HG02852 (cell line): Measurements from ENCODE around the gene FAF1.
A peak's percentile ranks its signal among the peaks of the same experiment; 100 is the strongest.

ENCODE experiments used
- ATAC-seq: cut with Tn5 transposase; IDR thresholded peaks from one replicate; pipeline ENCODE4 v1.9.1; 2021; ENCODE audit warnings: mild to moderate bottlenecking, moderate library complexity; ENCODE audit not compliant: unreplicated experiment

Gene FAF1

DNA sequence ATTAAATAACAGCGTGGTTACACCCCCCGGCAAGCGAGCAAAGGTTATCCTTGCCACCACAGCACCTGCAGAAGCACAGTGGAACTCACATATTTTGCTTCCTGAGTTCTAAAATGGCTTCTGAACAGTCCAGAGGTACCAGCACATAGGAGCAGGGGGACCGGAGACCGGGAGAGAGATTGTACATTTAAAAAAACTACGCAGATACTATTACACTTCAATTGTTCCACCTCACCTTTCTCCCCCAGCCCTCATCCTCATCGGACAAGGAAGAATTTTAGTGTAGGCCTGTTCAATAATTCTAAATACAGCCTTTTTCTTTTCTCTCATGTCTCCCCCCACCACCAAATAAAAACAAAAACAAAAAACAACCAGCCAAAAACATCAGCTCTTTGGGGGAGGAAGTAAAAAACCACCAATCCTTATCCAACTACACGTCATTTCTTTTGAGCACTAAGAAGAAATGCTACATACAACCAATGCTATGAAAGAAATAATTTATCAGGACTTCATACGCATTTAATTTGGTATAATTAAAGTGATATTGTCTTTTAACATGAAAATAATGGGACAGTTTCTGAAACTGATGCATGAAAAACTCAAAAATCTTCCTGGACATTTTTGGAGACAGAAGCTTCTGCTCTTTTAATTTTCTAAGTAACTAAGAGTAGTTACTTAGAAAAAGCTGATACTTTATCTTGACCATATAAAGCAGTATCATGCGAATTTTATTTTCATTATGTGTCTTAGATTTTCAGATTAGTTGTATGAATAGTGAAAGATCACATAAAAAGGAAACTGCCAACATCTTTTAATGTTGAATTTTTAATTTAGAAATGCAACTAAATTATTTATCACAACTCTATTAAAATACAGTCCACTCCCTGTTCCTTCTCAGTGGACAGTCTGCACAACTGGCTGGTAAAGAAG is 19.1 kb upstream of the FAF1 start:
- no peak for ATAC-seq

DNA sequence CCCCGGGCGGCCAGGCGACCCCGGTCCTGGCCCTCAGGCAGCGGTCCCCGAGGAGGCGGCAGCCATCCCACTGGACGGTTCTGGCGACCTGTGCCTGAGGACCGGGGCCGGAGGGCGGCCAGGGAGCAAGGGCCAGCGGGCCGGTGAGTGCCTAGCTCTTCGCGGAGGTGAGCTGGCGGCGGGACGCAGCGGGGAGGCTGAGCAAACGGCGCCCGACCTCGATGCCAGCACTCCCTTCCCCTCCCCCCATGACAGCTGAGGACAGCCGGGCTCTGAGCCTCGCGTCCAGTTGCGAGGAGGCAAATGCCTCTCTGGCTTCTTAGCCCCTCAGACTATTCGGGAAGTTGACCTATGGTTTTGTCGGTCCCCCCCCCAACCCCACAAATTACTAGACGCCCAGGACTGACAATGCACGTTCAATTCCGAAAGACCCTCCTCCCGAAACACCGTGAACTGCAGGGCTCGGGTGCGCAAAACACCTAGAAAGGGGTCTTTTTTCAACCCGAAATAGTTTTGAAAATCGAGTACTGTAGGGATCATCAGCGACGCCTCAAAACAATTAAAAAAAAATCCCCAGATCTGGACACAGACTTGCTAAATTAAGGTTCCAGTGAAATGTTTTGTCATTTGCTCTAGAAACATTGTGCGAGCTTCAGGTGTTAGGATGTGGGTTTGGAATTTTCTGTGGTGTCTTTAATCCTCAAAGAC is 18.2 kb upstream of the FAF1 start:
- ATAC-seq: peak; percentile 43

DNA sequence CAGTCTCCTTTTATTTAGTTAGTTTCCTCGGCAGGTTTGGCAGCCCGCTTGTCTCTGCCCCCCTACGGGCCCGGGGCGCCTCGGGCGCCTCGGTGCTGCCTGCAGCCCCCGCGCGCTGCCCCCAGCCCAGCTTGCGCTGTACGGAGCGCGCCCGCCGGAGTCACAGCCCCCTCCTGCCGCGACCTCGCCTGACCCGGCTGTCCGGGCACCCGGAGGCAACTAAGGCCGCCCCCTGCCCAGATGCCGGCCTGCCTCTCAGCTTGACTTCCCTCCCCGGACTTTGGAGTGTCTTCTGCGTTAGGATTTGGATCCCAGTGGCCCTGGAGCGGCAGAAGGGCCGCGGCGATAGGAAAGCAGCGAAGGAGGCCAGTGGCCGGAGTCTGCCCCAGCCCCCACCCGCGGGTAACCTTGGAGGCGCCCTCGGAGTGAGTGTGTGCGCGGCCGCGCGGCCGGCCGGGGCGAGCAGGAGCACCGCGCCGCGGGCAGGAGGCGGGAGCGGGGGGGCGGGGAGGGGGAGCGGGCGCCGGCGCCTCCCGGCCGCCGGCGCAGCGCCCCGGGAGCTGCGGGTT is 17.6 kb upstream of the FAF1 start:
- peak; percentile 58 for ATAC-seq

DNA sequence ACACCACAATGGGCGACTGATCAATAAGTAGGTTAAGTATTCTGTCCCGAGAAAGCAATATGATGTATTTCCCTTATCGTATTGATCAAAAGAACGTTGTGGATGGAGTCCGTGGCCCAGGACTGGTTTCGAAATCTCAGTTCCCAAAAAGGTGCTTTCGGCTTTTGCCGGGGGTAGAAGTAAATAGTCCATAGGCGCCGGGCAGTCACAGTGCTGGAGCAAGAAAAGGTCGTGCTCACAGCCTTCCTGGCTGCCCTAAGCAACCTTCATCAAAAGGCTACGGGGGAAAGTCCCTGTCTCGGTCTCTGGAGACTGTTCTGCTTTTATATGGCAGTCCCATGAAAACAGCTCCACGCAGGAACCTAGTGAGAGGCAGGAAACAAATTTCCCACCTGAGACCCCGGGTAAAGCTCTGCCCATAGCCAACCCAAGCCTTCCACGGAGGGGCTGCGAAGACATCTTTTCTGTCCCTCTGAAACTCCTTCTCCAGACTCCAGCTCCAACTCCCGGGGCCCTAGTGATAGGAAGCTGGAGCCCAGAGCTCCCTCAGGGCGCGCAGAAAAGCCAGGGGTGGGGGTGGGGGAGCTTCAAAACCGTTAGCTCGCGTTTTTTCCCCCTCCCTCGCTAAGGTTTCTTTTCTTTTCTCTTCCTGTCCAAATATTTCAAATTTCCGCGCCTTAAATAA is 17.0 kb upstream of the FAF1 start:
- peak; percentile 65 for ATAC-seq

DNA sequence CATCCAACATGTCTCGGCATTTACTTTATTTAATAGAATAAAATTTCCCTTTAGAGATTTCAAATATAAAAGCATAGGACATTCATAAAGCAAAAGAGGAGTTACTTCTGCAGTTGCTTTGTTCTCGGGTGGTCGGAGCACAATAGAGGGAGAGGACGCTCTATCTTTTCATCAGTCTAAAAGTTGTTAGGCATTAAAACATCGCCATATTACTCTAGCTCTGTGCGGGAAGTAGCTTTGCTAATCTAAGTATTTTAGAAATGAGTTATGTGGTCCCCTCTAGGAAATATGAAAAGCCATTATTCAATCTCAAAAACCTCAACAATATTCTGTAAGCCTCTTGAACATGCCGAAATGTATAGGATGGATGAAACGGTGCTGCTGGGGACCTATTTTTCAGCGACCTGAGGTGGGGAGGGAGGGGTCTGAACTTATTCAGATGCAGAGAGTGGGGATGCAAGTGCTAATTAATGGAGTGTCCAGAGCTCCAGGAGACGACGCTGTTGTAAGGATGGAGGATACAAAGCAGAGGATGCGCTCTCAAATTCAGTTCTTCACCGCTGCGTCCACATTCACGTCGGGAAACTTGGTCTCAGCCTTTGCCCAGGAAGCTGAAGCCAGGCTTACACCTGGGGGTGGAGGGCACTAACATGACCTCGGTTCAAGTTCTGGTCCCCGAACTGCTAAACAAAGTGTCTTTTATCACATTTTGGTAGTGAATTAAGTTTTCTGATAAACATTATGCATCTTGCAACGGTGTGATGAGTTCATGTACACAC is 16.2 kb upstream of the FAF1 start:
- no peak for ATAC-seq

DNA sequence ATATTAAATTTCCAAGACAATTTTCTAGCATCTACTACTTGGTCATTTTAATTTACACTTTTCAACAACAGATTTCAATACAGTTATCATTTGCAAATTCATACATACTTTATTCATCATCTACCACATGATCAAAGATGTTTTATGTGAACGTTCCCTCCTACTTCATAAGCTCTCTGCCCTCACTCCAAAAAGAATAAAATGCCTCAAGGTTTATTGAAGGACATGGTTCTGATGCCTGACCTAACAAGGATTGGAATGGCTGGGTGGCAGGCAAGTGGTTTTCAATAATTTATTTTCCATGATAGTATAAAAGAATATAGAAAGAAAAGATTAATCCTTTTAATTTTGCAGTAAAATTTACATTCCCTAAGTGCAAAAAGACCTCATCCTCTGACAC is 15.4 kb upstream of the FAF1 start:
- no peak for ATAC-seq

DNA sequence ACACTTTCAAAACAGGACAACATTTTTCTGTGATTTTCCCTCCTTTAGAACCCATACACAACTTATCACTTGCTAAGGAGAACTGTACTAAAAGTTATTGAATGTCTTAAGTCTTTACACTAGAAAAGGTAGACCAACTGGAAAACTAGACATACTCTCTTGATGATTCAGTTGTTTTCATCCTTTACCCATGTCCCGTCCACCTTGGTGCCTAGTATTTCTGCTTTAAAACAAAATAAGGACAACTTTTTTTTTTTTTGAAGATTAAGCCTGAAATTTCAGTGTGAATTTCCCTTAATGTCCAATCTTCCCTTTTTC is 14.5 kb upstream of the FAF1 start:
- no peak for ATAC-seq

DNA sequence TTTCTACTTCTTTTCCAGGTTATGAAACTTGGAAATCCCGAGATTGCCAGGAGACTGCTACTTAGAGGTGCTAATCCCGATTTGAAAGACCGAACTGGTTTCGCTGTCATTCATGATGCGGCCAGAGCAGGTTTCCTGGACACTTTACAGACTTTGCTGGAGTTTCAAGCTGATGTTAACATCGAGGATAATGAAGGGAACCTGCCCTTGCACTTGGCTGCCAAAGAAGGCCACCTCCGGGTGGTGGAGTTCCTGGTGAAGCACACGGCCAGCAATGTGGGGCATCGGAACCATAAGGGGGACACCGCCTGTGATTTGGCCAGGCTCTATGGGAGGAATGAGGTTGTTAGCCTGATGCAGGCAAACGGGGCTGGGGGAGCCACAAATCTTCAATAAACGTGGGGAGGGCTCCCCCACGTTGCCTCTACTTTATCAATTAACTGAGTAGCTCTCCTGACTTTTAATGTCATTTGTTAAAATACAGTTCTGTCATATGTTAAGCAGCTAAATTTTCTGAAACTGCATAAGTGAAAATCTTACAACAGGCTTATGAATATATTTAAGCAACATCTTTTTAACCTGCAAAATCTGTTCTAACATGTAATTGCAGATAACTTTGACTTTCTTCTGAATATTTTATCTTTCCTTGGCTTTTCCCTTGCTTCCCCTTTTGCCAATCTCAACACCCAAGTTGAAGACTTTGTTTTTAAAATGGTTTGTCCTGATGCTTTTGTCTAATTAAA is 14.0 kb upstream of the FAF1 start:
- no peak for ATAC-seq

DNA sequence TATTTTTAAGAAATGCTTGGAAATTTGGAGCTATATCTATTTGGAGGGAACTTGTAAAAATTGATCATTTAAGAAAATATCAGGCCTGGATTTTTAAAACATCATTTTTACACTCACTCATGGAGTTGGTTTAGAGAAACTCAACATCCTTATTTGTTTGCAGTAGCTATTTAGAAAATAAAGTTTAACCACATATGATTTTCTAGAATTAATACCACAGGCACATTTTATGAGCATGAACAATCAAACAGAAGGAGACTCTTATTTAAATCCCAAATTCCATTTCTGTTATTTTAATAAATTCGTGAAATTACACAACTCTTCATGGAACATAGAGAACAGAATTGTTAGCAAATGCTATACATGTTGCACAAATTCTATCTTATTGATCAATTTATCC is 13.2 kb upstream of the FAF1 start:
- ATAC-seq: no peak

DNA sequence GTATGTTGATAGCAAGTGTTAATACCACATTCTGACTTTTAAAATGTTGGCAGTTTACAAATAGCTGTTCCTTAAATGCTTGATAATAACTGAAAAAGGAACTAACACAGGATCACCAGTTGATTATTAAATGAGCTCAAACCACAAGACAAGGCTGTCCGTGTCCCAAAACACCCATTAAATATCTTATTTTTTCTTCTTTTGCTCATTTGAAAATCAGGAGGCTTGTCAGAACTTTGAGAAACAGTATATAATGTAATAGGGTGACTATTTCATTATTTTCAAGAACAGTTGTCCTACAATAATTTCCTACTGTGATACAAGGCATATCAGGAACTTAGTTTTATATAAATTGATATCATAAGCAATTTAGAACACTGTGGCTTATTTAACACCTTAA is 12.7 kb upstream of the FAF1 start:
- no peak for ATAC-seq

DNA sequence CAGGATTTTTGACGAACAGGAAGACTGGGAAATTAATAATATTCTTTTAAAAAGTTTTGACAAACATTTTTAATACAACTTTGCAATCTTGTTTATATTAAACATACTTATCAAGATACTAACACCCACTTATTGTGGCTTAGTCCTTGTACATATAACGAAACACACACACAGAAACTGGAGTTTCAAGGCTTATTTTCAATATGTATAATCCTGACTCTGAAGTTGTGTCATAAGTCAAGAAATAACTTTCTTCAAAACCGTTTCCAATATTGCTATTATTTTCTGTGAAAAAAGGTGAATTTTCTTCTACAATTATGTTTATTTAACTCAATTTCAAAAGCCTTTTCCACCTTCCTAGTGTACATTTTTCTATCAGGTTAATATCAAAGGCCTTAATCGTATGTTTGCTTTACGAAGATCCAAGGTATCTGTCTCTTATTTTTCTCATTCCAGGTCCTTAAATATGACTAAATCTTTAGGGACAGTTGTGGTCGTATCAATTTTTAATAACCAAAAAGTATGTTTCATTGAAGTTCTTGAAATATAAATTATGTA is 11.8 kb upstream of the FAF1 start:
- ATAC-seq: no peak

DNA sequence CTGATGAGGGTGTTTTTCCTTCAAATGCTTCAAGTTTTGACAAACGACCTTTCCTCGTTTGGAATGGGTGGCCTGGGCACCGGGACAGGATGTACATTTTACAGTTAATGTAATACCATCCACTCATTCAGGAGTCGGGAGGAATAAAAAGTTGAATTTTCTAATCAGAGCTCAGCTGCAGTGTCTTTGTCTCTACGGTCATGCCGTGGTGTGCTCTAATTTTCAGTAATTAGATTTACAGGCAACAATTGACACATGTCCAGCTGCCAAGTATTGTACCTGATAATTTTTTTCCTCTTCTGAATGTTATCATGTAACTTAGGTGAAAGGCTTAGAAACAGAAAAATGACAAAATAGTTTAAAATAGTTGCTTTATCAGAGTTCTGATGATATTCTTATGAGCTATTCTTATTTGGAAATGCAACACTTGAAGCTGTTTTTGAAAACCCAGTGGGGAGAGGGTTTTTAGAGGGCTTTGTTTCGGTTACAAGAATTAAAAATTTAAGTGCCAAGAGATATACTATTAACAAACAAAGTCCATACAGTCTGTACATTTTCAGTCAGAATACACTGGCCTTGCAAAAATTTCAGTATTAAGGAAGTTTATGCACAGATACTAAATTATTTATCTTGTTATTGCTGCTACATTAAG is 11.0 kb upstream of the FAF1 start:
- no peak for ATAC-seq

DNA sequence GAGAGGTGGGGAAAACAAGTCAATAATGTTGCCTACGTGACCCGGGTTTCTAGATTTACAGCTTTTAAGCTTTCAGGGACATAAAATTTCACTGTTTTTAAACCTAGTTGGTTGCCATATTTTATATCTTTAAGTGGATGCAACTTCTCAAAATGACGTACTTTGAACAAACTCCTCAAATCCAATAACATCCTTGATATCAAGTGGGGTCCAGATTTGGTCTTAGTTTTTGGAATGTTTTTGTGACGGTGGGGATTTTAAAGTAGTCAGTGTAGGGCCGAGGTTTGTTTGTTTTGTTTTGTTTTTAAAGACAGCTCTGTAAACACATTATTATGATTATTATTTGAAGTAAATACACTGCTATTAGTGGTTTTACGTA is 10.4 kb upstream of the FAF1 start:
- ATAC-seq: no peak

DNA sequence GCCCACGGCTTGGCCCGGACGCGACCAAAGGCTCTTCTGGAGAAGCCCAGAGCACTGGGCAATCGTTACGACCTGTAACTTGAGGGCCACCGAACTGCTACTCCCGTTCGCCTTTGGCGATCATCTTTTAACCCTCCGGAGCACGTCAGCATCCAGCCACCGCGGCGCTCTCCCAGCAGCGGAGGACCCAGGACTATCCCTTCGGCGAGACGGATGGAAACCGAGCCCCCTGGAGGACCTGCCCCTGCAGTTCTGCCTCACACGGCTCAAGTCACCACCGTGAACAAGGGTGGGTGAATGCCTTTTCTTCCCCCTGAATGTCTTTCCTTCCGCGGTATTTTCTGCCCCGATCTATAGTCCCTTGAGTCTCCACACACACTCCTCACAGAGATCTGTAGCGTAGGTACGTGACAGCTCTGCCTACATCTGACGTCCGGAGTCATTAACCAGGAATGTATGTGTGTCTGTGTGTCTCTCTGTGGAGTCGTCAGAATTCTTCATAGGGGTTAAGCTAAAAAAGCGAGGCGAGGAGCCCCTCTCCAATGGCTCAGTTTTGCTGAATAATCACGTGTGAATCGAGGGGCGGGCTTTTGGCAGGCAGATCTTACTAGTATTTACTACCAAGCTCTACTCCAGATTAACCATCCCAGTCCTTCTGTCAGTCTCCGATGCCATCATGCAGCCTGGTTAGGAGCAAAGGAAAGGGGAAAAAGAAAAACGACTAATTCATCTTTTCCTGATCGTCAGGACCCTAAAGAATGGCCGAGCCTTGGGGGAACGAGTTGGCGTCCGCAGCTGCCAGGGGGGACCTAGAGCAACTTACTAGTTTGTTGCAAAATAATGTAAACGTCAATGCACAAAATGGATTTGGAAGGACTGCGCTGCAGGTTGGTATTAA is 9.8 kb upstream of the FAF1 start, which contains the start of gene CDKN2C:
TSS of gene CDKN2C (plus strand) at position 635 of the 898 bp plus-strand sequence. CDS start at position 759, 124 bp downstream.
- ATAC-seq: peak; percentile 33

DNA sequence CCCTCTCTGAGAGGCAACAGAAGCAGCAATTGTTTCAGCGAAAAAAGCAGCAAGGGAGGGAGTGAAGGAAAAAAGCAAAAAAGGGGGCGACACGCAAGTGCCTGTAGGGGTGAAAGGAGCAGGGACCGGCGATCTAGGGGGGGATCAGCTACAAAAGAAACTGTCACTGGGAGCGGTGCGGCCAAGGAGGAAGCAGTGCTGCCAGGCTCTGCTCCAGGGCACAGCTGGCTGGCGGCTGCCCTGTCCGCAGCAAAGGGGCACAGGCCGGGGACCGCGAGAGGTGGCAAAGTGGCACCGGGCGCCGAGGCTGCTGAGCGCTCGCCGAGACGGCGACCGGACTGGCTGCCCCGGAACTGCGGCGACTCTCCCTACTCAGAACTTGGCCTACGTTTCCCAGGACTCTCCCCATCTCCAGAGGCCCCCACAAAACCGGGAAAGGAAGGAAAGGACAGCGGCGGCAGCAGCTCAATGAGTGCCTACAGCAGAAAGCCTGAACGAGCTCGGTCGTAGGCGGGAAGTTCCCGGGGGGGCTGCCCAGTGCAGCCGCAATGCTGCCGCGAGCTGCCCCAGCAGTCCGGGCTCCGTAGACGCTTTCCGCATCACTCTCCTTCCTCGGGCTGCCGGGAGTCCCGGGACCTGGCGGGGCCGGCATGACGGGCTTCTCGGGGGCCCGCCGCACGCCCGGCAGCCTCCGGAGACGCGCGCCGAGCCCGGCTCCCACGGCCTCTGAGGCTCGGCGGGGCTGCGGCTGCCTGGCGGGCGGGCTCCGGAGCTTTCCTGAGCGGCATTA is 8.9 kb upstream of the FAF1 start:
- ATAC-seq: peak; percentile 16

DNA sequence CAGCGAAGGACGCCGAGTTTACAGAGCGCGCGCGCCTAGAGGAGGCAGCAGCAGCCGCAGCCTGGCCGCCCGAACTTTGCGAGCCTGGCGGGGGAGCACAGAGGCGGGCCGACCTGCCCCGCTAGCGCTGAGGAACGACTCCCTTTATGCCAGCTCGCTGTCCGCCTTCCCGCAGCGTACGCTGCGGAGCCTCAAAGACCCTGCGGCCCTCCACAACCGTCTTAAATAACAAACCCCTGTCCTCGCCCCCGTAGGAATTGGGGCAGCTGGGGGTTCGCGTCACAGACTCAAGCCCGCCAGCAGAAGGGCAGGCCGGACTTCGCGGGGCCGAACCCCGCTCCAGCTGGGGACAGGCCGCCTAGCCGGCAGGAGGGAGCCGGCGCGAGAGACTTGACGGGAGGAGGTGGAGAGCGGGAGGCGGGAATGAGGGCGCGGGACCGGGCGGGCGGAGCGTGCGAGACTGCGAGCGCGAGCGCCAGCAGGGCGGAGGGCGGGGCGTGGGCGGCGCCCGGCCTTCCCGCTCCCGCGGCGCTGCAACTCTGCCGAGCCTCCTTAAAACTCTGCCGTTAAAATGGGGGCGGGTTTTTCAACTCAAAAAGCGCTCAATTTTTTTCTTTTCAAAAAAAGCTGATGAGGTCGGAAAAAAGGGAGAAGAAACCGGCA is 8.2 kb upstream of the FAF1 start:
- ATAC-seq: peak; percentile 54
